Stimulated activated CD4-positive, alpha-beta T cell treated with anti-CD3 and anti-CD28 coated beads, Interleukin-1b, Interleukin-23, amount 100 ng/mL, for 24 hours (primary cell): ENCODE measurements around the gene LLGL2.

ENCODE experiments used
- DNase-seq, 4 experiments: peaks; one replicate each; pipeline ENCODE4 v3.0.0-alpha.2; 2020; ENCODE audit warnings: low read depth in 4 of 4, low spot score in 1 of 4

The LLGL2 gene

DNA sequence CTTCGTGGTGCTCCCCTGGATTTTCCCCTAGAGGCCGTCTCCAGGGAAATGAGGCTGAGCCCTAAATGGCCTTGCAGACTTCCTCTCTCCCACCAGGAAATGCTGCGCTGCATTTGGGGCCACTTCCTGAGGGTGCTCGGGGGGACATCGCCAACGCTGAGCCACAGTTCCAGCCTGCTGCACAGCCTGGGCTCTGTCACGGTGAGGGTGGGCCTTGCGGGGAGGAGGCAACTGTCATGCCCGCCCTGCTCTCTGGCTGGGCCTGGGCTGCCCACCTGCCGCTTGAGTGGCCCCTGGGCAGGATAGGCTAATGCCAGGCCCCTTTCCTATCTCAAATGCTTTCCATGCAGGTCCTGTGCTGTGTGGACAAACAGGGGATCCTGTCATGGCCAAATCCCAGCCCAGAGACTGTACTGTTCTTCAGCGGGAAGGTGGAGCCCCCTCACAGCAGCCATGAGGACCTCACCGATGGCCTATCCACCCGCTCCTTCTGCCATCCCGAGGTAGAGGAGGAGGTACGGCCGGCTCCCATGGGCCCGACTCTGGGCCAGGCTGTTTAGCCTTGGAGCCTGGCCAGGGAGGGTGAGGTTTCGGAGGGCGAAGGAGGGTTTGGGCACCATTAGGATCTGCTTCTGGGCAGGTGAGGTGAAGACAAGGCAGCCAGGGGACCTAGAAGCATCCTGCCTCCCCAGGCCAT is 34.4 kb upstream of the LLGL2 start:
- no peak for DNase-seq

- DNase-seq = no peak
These were observed 33.8 kb upstream of the LLGL2 start for GRCh38 chr17:75491680-75492079.

DNA sequence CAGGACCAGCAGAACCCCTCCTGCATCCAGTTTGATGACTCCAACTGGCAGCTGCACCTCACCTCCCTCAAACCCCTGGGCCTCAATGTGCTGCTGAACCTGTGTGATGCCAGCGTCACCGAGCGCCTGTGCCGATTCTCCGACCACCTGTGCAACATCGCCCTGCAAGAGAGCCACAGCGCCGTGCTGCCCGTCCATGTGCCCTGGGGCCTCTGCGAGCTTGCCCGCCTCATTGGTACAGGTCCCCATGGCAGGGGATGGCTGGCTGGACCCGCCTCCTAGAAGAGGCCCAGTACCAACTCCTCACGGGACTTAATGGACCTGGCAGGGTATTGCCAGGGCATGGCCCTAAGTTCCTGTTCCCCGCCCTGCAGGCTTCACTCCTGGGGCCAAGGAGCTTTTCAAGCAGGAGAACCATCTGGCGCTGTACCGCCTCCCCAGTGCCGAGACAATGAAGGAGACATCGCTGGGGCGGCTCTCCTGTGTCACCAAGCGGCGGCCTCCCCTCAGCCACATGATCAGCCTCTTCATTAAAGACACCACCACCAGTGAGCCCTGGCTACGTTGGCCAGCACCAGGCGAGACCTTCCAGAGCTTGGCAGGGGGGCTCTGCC is 32.8 kb upstream of the LLGL2 start:
- DNase-seq = no peak

DNA sequence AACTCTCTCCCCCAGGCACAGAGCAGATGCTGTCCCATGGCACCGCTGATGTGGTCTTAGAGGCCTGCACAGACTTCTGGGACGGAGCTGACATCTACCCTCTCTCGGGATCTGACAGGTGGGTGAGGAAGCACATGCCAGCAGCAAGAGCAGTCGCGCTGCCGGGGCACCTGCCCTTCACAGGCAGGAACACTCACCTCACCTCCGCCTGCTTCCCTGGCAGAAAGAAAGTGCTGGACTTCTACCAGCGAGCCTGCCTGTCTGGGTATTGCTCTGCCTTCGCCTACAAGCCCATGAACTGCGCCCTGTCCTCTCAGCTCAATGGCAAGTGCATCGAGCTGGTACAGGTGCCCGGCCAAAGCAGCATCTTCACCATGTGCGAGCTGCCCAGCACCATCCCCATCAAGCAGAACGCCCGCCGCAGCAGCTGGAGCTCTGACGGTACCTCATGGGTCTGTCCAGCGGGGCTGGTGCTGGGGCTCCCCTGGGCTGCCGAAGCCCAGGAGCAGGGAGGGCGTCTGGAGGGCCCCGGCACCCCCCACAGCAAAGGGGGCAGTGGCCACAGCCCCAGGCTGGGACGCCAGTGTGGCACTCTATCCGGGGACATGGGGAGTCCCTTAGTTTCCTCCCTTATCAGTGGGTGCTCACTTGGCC is 31.9 kb upstream of the LLGL2 start:
- no peak for DNase-seq

DNA sequence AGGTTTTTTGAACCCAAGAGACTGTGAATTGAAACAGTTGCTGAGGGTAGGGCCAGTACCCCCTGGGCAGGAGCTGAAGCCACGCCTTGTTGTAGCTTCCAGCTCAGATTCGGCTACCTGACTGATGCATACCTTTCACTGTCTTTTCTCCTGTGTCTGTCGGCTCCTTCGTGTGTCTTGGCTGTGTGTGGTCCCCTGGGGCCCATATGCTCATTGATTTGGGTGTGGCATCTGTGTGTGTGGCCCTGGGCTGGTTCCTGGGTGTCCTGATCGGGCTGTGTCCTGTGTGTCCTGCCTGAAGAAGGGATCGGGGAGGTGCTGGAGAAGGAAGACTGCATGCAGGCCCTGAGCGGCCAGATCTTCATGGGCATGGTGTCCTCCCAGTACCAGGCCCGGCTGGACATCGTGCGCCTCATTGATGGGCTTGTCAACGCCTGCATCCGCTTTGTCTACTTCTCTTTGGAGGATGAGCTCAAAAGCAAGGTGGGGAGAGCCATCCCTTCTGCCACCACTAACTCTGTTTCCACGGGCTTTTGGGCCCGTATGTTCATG is 31.1 kb upstream of the LLGL2 start:
- no peak for DNase-seq

- no peak for DNase-seq
These were observed 29.5 kb upstream of the LLGL2 start for GRCh38 chr17:75496005-75496404.

GRCh38 chr17:75498039-75498725 is 27.3 kb upstream of the LLGL2 start:
- no peak for DNase-seq

GRCh38 chr17:75498726-75499213 is 26.7 kb upstream of the LLGL2 start:
- DNase-seq = no peak

DNA sequence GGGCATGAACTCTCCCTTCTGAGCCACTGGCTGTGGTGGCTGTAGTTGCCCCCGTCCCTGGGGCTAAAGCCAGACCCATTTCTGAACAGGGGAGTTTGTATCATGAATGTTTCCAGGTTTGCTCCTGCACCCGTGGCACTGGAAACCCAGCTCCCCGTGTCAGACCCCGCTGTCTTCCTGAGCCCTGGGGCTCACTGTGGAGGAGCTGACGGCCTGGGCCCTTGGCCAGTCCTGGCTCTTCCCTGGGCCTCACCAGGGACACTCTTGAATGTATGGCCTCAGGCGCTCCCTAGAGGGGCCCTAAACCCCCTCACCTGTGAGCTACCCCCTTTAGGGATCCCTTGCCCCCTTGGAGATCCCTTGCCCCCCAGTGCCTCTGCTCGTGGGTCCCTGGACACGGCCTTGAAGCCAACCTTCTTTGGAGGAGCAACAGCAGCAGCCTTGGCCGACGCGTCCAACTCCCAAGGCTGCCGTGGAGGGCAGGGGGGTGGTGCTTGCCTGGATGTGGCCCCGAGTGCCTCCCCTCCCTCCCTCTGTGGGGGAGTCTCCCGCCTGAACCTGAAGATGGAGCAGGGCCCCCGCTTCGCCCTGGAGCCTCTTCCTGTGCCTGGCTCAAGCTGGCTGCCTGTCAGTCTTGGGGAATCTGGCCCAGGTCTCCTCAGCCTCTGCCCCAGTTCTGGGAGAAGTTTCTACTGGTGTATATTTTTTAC is 26.0 kb upstream of the LLGL2 start:
- no peak for DNase-seq

DNA sequence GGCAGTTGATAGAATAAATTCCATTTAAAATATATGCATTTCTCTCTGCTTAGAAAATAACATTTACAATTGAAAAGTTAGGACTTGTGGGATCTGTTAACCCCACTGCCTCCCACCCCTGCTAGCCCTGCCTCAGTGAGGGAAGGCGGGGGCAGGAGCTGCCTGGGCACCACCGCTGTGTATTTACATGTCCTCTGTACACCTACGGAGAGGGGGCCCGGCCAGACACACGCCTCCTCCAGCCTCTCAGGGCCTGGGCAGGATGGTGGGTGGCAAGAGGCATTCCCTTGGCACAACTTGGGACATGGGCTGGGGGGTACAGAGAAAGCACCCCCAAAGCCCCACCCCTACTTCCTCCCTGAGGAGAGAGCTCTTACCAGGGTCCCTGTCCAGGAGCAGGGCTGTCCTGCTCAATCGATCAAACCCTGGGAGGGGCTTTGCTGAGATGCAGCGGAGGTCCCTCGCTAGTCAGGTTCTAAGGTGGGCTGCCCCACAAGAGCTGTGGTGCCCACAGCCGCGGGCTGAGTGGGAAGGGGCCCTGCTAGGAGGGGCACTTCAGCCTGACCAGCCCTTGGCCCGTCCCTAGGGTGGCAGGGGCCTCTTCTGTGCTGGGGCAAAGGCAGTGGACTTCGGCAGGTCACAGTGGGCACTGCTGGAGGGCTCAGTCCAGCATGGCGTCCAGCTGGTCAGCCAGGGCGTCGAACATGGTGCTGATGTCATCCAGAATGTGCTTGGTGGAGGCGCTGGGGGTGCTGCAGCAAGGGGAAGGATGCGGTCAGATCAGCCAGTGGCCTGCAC is 24.9 kb upstream of the LLGL2 start:
- DNase-seq = no peak

GRCh38 chr17:75501378-75502071 is 24.0 kb upstream of the LLGL2 start:
- DNase-seq = no peak

GRCh38 chr17:75502072-75502720 is 23.3 kb upstream of the LLGL2 start:
- no peak for DNase-seq

DNA sequence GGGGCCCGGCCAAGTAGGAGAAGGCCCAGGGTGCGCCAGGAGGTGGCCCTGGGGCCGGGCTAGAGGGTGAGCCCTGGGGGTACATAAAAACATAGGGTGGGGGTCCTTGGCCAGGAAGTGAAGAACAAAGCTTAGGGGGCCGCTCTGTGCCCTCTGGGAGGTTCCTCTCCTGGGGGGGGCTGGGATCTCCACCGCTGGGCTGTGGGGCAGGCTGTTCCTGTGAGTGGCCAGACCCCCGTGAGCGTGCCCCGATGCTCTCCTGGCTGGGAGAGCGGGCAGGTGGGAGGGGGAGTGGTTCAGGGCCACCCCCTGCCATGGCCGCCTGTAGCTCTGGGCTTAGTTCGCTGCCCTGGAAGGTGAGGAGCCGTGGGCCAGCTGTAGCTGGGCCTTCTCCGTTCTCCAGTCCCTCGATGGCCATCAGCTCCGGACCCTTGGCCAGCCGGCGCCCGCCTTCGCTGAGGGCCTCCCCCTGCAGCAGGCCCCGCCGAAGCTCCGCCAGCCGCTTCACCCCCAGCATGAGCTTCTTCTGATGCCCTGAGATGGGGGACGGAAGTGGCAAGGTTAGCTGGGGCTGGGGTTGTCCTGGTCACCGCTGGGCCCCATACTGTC is 22.7 kb upstream of the LLGL2 start:
- DNase-seq = no peak

- DNase-seq = no peak
These were observed 22.1 kb upstream of the LLGL2 start for GRCh38 chr17:75503337-75503950.

GRCh38 chr17:75503976-75504346 is 21.5 kb upstream of the LLGL2 start:
- DNase-seq = no peak

- no peak for DNase-seq
These were observed 20.9 kb upstream of the LLGL2 start for GRCh38 chr17:75504347-75505151.

DNA sequence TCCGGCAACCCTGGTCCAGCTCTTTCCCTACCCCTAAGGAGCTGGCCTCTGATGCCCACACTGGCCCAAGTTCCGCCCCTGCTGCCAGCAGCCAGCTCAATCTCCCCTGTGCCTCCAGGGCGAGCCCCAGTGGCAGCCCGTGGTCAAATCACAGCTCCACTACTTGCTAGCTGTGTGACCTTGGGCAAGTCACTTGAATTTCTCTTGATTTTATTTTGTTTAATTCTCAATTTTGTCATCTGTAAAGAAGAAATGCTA is 20.4 kb upstream of the LLGL2 start:
- no peak for DNase-seq

- no peak for DNase-seq
These were observed 19.9 kb upstream of the LLGL2 start for GRCh38 chr17:75505640-75506039.
